ENCODE measurements around the gene CHRNA4.

Gene CHRNA4

GRCh38 chr20:63362436-63363009, 1.4 kb upstream of the CHRNA4 start:
- no peak for DNase-seq

GRCh38 chr20:63361519-63362435, 628 bp upstream of the CHRNA4 start:
- no peak for DNase-seq

GRCh38 chr20:63359937-63360849, 956 bp downstream of the CHRNA4 start:
- DNase-seq, result no peak

GRCh38 chr20:63359164-63359934, 1.8 kb downstream of the CHRNA4 start:
- no peak for DNase-seq

GRCh38 chr20:63357921-63358905, 2.9 kb downstream of the CHRNA4 start:
- DNase-seq, result no peak

GRCh38 chr20:63356931-63357879, 3.9 kb downstream of the CHRNA4 start:
- DNase-seq, result no peak

GRCh38 chr20:63356511-63356910, 4.6 kb downstream of the CHRNA4 start:
- no peak for DNase-seq

- no peak for DNase-seq
Measured at GRCh38 chr20:63355781-63356295, 5.3 kb downstream of the CHRNA4 start.

GRCh38 chr20:63354636-63355350, 6.4 kb downstream of the CHRNA4 start:
- no peak for DNase-seq

- no peak for DNase-seq
Measured at GRCh38 chr20:63352811-63353221, 8.3 kb downstream of the CHRNA4 start.

GRCh38 chr20:63351811-63352591, 9.1 kb downstream of the CHRNA4 start:
- DNase-seq, result no peak

- no peak for DNase-seq
Measured at GRCh38 chr20:63351326-63351700, 9.8 kb downstream of the CHRNA4 start.

GRCh38 chr20:63350597-63351325, 10.4 kb downstream of the CHRNA4 start:
- no peak for DNase-seq

GRCh38 chr20:63350196-63350595, 11.0 kb downstream of the CHRNA4 start:
- DNase-seq, result no peak

- DNase-seq, result no peak
Measured at GRCh38 chr20:63349516-63349895, 11.6 kb downstream of the CHRNA4 start.

GRCh38 chr20:63348828-63349515, 12.2 kb downstream of the CHRNA4 start:
- no peak for DNase-seq
